GM10266 (cell line): ENCODE results near the gene DENND1A.
"Not testable (repeated sequence)": the region's sequence is repeated elsewhere in the genome, so short reads cannot be mapped to it uniquely, and the experiment has no call there.

Experiments
- DNase-seq: peaks from one replicate; pipeline ENCODE4 v3.0.0; 2012; ENCODE audit errors: extremely low spot score
- TF ChIP-seq, protein P1 (sequence below): IDR thresholded peaks from 2 replicates; pipeline ENCODE4 v1.5.1; 2012; ENCODE audit warnings: mild to moderate bottlenecking, low read depth; ENCODE audit not compliant: control insufficient read depth, insufficient read depth; ENCODE audit errors: missing control alignments

Gene DENND1A

DNA sequence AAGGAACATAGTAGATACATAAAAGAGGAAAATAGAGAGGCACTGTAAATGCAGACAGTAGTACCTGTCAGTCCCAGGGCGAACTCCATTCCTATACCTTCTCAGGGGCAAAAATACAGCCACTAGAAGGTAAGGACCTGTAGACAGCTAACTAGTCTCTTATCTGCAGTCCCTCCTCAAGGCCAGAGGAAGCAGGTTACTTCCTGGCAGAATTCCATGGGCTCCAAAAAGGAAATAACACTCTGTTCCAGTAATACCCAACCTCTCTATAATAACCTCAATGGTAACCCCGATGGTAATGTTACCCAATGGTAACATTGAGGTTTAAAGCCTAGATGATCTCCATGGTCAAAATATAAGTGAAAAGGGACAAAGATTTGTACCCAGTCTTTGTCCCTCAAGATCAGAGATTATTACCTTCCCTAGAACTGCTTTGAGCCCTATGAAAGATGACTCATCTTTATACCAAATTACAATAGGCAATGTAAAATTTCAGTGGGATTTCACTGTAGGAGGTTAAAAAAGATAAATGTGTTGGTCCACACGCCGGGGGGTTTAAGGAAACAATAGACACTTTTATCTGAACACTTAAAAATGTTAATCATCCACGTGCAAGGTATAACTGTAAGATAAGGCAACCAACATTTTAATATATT is 113.0 kb downstream of the DENND1A start:
- DNase-seq: no peak
- TF ChIP-seq, protein P1, sequence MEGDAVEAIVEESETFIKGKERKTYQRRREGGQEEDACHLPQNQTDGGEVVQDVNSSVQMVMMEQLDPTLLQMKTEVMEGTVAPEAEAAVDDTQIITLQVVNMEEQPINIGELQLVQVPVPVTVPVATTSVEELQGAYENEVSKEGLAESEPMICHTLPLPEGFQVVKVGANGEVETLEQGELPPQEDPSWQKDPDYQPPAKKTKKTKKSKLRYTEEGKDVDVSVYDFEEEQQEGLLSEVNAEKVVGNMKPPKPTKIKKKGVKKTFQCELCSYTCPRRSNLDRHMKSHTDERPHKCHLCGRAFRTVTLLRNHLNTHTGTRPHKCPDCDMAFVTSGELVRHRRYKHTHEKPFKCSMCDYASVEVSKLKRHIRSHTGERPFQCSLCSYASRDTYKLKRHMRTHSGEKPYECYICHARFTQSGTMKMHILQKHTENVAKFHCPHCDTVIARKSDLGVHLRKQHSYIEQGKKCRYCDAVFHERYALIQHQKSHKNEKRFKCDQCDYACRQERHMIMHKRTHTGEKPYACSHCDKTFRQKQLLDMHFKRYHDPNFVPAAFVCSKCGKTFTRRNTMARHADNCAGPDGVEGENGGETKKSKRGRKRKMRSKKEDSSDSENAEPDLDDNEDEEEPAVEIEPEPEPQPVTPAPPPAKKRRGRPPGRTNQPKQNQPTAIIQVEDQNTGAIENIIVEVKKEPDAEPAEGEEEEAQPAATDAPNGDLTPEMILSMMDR: no peak

DNA sequence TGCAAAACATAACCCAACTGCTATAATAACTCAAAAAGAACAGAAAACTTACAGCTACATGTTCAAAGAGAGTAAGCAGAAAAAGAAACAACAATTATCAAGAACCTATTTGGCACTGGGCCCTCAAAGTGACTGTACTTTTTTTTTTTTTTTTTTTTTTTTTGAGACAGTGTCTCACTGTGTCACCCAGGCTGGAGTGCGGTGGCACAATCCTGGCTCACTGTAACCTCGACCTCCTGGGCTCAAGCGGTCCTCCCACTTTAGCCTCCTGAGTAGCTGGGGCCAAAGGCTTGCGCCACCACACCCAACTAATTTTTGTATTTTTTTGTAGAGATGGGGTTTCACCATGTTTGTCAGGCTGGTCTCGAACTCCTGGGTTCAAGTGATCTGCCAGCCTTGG is 114.1 kb downstream of the DENND1A start:
- not testable (repeated sequence) for DNase-seq

DNA sequence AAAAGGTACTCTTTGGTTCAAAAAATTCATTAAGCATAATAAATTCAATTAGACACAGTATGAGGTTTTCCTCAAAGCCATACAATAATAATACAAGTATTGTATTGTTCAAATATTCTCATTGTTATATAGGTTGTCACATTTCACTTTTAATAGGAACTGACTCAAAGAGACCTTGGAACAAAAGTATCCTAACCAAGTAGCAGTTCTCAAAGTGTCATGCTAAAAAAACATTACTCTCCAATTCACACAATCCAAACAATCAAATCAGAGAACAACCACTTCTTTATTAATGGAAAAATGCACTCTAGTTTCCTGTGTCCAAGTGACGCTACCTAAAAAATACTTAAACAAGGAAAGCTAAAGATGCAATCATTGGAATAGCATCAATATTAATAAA is 115.4 kb downstream of the DENND1A start:
- TF ChIP-seq, protein P1: no peak
- no peak for DNase-seq

DNA sequence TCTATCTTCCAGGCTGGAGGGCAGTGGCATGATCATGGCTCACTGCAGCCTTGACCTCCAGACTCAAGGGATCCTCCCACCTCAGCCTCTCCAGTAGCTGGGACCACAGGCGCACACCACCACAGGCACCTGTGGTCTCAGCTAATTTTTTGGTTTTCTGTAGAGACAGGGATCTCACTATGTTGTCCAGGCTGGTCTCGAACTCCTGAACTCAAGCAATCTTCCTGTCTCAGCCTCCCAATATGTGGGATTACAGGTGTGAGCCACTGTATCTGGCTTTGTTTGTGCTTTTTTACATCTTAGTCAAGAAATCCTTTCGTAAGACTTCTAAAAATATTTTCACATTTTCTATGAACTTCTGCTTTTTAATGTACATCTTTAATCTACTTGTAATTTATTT is 116.9 kb downstream of the DENND1A start:
- TF ChIP-seq, protein P1: no peak
- no peak for DNase-seq

DNA sequence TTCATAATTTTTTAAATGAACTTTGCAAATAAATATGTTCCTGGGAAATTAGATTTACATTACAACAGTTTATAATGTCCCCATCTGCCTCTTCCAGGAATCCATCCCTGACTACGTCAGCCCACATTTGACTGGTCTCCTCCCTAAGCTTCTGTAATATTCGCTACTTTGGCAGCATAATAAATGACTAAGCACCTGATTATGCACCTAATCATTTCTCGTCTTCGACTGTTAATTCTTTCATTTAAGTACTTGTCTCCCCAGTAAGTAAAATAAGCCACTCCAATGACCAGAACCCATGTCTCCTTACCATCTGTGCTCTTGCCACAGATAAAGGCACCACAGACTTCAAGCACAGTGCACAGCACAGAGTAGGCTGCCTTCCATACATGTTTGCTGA is 122.7 kb downstream of the DENND1A start:
- TF ChIP-seq, protein P1: no peak
- no peak for DNase-seq

DNA sequence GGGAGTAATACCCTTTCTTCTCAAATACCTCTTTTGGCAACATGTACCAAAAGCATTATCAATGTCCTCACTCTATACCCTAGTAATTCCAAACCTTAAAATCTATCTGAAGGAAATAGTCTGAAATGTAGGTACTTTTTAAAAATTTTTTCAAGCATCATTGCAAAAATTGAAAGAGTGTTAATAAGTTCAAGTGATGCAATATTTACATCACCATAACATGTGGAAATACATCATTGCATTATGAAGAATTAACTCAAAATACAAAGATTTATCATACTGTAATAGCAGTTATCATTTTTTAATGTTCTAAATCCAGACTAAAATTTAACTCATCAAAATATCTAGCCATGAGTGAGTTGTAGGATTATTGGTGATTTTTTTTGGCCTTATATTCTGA is 123.1 kb downstream of the DENND1A start:
- TF ChIP-seq, protein P1: no peak

DNA sequence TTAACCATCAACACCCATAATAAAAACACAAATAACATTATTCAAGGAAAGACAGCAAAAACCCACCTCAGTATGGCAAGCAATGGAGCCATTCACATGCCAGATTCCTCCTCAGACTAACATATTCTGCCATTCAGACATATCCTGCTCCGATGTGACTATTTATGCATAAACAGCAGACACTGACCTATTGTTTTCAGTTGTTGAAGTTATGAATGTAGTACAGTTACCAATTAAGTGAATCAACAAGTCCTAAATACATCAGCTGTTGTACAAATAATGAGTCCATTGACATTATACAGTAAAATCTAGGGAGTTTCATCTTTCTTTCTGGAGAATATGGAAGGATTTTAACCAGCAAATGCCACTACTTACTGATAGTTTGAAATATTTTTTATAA is 131.7 kb downstream of the DENND1A start:
- no peak for DNase-seq

More for the DNA sequence above, 123.1 kb downstream of the DENND1A start:
- no peak for DNase-seq

More for the DNA sequence above, 131.7 kb downstream of the DENND1A start:
- TF ChIP-seq, protein P1: no peak
